B cell (primary cell): ENCODE results near the gene P2RX2. TPM values are rescaled to one million over a fixed set of nuclear protein-coding genes. Genes with fewer than 3 reads are reported as not detected.

Source experiments
- ATAC-seq: fragments of 200-7000 bp; cut with Tn5 transposase; one replicate; pipeline ENCODE4 v1.10.0; 2021; ENCODE audit warnings: low read depth, mild to moderate bottlenecking, moderate number of reproducible peaks, moderate library complexity
- CTCF ChIA-PET: fragments of 350-600 bp; sonication (Branson Sonifier 250); formaldehyde crosslinking; loops from one replicate; lab custom pipeline; 2021; ENCODE audit warnings: antibody characterized with exemption, inconsistent platforms; lab: Charles Lee
- POLR2A ChIA-PET: fragments of 350-600 bp; sonication (Branson Sonifier 250); formaldehyde crosslinking; loops from one replicate; lab custom pipeline; 2021; ENCODE audit warnings: antibody characterized with exemption; lab: Charles Lee
- DNase-seq: peaks from one replicate; pipeline ENCODE4 v3.0.0; 2013
- H2AFZ ChIP-seq: 2 replicates; pipeline ENCODE4 v1.6.1; 2012; ENCODE audit warnings: mild to moderate bottlenecking, low read depth, low read length; ENCODE audit not compliant: insufficient read depth, poor library complexity, severe bottlenecking
- H3K27ac ChIP-seq, 2 donors: 1 replicate in 1 of 2; 2 replicates in 1 of 2; pipeline ENCODE4 v1.5.1; 2012 to 2013; ENCODE audit warnings: low read length in 2 of 2, mild to moderate bottlenecking in 2 of 2, moderate library complexity in 1 of 2
- H3K27me3 ChIP-seq, 4 experiments: fragments of 200-600 bp in 1 of 4; sonication (generic) in 1 of 4; replicated peaks in 1 of 4; 1 replicate in 2 of 4; 2 replicates in 2 of 4; pipeline versions ENCODE4 v1.6.1 to v1.7.0; 2013 to 2016; ENCODE audit warnings: low read length in 3 of 4, mild to moderate bottlenecking in 2 of 4, mixed read lengths in 1 of 4, moderate library complexity in 1 of 4; ENCODE audit not compliant: insufficient read depth in 4 of 4, control insufficient read depth in 3 of 4; ENCODE audit errors: control extremely low read depth in 1 of 4
- H3K36me3 ChIP-seq, 2 experiments: replicated peaks in 1 of 2; 1 replicate in 1 of 2; 2 replicates in 1 of 2; pipeline versions ENCODE4 v1.6.1 to v1.7.1; 2013; ENCODE audit warnings: low read length in 1 of 2; ENCODE audit not compliant: insufficient read depth in 2 of 2, control insufficient read depth in 1 of 2; ENCODE audit errors: control extremely low read depth in 1 of 2, extremely low read depth in 1 of 2
- H3K4me1 ChIP-seq, 2 donors: fragments of 200-600 bp in 1 of 2; sonication (generic) in 1 of 2; 1 replicate in 1 of 2; 2 replicates in 1 of 2; pipeline versions ENCODE4 v1.5.1 to v1.6.1; 2013 to 2017; ENCODE audit warnings: low read length in 2 of 2; ENCODE audit not compliant: control insufficient read depth in 2 of 2, insufficient read depth in 2 of 2
- H3K4me2 ChIP-seq: replicated peaks from 2 replicates; pipeline ENCODE3; 2012; ENCODE audit warnings: mild to moderate bottlenecking, low read depth, low read length; ENCODE audit not compliant: poor library complexity, severe bottlenecking
- H3K4me3 ChIP-seq, 5 experiments: fragments of 200-600 bp in 1 of 5; sonication (generic) in 1 of 5; 1 replicate in 3 of 5; 2 replicates in 2 of 5; pipeline versions ENCODE4 v1.5.1 to v1.7.0; 2011 to 2016; ENCODE audit warnings: low read length in 4 of 5, mild to moderate bottlenecking in 4 of 5, low read depth in 2 of 5, control low read depth in 1 of 5, moderate library complexity in 1 of 5; ENCODE audit not compliant: insufficient read depth in 1 of 5; ENCODE audit errors: control extremely low read depth in 1 of 5, extremely low read depth in 1 of 5
- H3K79me2 ChIP-seq: fragments of 200-600 bp; sonication (generic); one replicate; pipeline ENCODE4 v1.6.0; 2016; ENCODE audit warnings: low read length; ENCODE audit not compliant: control insufficient read depth, insufficient read depth
- H3K9ac ChIP-seq: fragments of 200-600 bp; sonication (generic); 2 replicates; pipeline ENCODE4 v1.6.1; 2017; ENCODE audit warnings: mild to moderate bottlenecking, low read length, moderate library complexity
- H3K9me3 ChIP-seq, 3 donors: one replicate each; pipeline versions ENCODE4 v1.6.1 to v1.7.1; 2013; ENCODE audit warnings: low read length in 2 of 3; ENCODE audit not compliant: control insufficient read depth in 2 of 3, insufficient read depth in 1 of 3; ENCODE audit errors: control extremely low read depth in 1 of 3
- H4K20me1 ChIP-seq: 2 replicates; pipeline ENCODE4 v1.6.0; 2012; ENCODE audit warnings: mild to moderate bottlenecking, low read length; ENCODE audit not compliant: insufficient read depth, control insufficient read depth, poor library complexity, severe bottlenecking
- H3K27ac Mint-ChIP-seq: one replicate; pipeline ENCODE4 v1.8.0; 2021; ENCODE audit warnings: mixed read lengths
- H3K27me3 Mint-ChIP-seq: one replicate; pipeline ENCODE4 v1.8.0; 2021; ENCODE audit warnings: mixed read lengths
- H3K4me1 Mint-ChIP-seq: one replicate; pipeline ENCODE4 v1.8.0; 2021; ENCODE audit warnings: mixed read lengths
- H3K4me3 Mint-ChIP-seq: one replicate; pipeline ENCODE4 v1.8.0; 2021; ENCODE audit warnings: mixed read lengths
- H3K9me3 Mint-ChIP-seq: one replicate; pipeline ENCODE4 v1.8.0; 2022; ENCODE audit warnings: mixed read lengths; ENCODE audit not compliant: insufficient read depth
- EZH2 ChIP-seq: IDR thresholded peaks from 2 replicates; pipeline ENCODE4 v1.6.1; 2012; ENCODE audit warnings: borderline replicate concordance, low read depth, mild to moderate bottlenecking, moderate library complexity, low read length; ENCODE audit not compliant: insufficient read depth, poor library complexity, severe bottlenecking
- WGBS: methylation state at CpG from one replicate; pipeline ENCODE4 v1.1.5; 2013; ENCODE audit warnings: missing lambda C conversion rate; ENCODE audit not compliant: insufficient coverage; 5-methylcytosine and 5-hydroxymethylcytosine counted together
- intact Hi-C: fragments of 100-400 bp; cut with micrococcal nuclease; formaldehyde crosslinking; loops from one replicate; pipeline ENCODE4 v1.10.0; 2022
- polyA plus RNA-seq: library from polyadenylated mRNA; depleted of rRNA; stranded (reverse); fragments of >200 nt; gene quantifications from 2 replicates; pipeline ENCODE4 v1.2.3, GENCODE V29; 2012
- total RNA-seq, 2 donors: library from RNA; stranded (reverse); fragments of 120-200 nt in 1 of 2; gene quantifications; 1 replicate in 1 of 2; 2 replicates in 1 of 2; pipeline versions ENCODE4 v1.2.3 to v1.2.4, GENCODE V29; 2013 to 2022
- TF ChIP-seq, protein P1 (sequence below): fragments of 200-600 bp; IDR thresholded peaks from one replicate; pipeline ENCODE4 v1.8.0; 2022; ENCODE audit warnings: antibody characterized with exemption, mild to moderate bottlenecking

P2RX2 gene
- total and polyA plus RNA-seq, 2 donors (not counting 1 experiment from before 2014, with no cell fraction given), result not detected

DNA sequence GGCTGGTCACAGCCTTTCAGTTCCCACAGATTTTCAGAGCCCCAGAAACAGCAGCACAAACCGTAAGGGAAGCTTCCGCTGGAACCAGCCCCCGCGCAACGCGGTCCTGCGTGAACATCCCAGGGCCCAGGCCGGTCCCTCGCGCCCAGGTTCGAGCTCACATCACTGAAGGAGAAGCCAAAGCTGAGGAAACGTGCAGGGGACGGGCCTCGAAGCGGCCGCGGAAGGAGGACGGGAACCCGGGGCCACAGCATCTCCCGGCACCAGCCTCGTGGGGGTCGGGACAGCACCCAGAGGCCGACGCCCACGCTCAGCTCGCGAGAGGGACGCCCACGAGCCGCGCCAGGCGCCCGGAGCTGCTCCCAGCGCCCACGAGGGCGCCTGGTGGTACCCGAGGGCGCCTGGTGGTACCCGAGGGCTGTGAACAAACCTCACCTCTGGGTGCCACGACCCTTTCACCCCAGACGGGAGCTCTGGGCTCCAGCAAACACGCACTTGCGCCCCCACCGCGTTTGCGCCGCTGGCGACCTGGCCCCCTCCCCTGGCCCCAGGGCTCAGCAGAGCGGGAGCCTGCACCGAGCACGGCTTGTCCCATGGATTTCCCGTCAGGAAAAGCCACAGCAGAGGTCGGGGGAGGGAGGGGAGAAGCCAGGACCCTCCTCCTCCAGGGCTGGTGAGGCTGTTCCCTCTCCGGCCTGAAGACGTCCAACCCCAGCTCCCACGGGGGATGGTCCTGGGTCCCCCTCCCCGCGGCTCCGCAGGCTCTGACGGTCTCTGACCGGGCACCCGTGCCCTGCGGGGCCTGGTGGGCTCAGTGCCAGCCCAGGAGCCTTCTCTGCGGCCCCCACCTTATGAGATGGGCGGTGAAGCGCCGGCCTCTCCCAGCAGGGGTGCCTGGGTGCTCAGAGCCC is 15.1 kb upstream of the P2RX2 start:
- H3K4me3 Mint-ChIP-seq, result no peak overlapping the region
- ATAC-seq, result no peak
- Histone ChIP-seq H3K27ac (no peak overlapping the region), H3K4me2 (no peak overlapping the region), H2AFZ (no peak overlapping the region), H3K4me1 (peaks cover 17 to 20% of the 10 kb centered on the region in 2 donors), H3K4me3 (no peak overlapping the region), H3K79me2 (no peaks in the 10 kb centered on the region), H3K27me3 (peaks cover 0 to 52% (median 15%) of the 10 kb centered on the region in 4 experiments), H3K9ac (no peak overlapping the region), H4K20me1 (no peaks in the 10 kb centered on the region), H3K9me3 (peaks cover 0 to 12% (median 0%) of the 10 kb centered on the region in 3 donors), H3K36me3 (no peaks in the 10 kb centered on the region)
- H3K27ac Mint-ChIP-seq, result no peak overlapping the region
- peaks cover 23% of the 10 kb centered on the region for H3K27me3 Mint-ChIP-seq
- intact Hi-C loops, result no loop called here
- ChIA-PET CTCF (interaction anchor here (3.6 kb wide), 1 partner anchor 11 kb away, joined by 15 read pairs; no protein-coding TSS in a partner anchor), POLR2A (no interaction called here)
- DNase-seq, result no peak
- peaks cover 19% of the 10 kb centered on the region for H3K4me1 Mint-ChIP-seq
- no peaks in the 10 kb centered on the region for H3K9me3 Mint-ChIP-seq
- WGBS, result 43% methylated on average over 66 of the region's 67 CpGs
- TF ChIP-seq EZH2, result no peak
- TF ChIP-seq, protein P1, sequence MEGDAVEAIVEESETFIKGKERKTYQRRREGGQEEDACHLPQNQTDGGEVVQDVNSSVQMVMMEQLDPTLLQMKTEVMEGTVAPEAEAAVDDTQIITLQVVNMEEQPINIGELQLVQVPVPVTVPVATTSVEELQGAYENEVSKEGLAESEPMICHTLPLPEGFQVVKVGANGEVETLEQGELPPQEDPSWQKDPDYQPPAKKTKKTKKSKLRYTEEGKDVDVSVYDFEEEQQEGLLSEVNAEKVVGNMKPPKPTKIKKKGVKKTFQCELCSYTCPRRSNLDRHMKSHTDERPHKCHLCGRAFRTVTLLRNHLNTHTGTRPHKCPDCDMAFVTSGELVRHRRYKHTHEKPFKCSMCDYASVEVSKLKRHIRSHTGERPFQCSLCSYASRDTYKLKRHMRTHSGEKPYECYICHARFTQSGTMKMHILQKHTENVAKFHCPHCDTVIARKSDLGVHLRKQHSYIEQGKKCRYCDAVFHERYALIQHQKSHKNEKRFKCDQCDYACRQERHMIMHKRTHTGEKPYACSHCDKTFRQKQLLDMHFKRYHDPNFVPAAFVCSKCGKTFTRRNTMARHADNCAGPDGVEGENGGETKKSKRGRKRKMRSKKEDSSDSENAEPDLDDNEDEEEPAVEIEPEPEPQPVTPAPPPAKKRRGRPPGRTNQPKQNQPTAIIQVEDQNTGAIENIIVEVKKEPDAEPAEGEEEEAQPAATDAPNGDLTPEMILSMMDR, result no peak

DNA sequence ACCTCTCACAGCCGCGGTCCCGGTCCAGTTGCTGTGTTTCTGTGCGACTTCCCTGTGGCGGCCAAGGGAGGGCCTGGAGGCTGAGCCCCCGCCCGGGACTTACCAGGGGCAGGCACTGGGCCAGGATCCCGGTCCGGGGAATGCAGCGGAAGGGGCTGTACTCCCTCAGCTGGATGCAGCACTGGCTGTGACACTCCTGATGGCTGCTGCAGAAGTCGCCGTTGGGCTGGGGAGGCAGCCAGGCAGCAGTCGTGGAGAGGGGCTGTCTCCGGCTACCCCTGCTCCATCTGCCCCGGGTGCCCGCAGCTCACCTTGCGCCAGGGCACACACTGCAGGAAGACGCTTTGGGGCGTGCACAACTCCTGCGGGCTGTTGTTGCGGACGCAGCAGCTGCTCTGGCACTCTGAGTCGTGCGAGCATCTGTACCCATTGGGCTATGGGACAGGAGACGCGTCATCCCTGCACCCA is 14.4 kb upstream of the P2RX2 start:
- Histone ChIP-seq H3K4me3 (no peak overlapping the region), H3K9me3 (peaks cover 0 to 12% (median 0%) of the 10 kb centered on the region in 3 donors), H3K4me1 (peaks cover 14 to 18% of the 10 kb centered on the region in 2 donors), H3K27me3 (peaks cover 0 to 58% (median 17%) of the 10 kb centered on the region in 4 experiments), H3K36me3 (no peaks in the 10 kb centered on the region), H2AFZ (no peak overlapping the region), H3K27ac (no peak overlapping the region), H3K79me2 (no peaks in the 10 kb centered on the region), H3K4me2 (no peak overlapping the region), H4K20me1 (no peaks in the 10 kb centered on the region), H3K9ac (no peak overlapping the region)
- POLR2A ChIA-PET, result no interaction called here
- Mint-ChIP-seq H3K27me3 (peaks cover 27% of the 10 kb centered on the region), H3K4me1 (peaks cover 15% of the 10 kb centered on the region), H3K27ac (no peak overlapping the region), H3K9me3 (no peaks in the 10 kb centered on the region), H3K4me3 (no peak overlapping the region)
- 33% methylated on average over 20 of the region's 26 CpGs for WGBS
- CTCF ChIA-PET, result interaction anchor here (1.5 to 3.6 kb wide), 2 partner anchors 11 to 12 kb away, joined by 3 to 15 read pairs; no protein-coding TSS in a partner anchor
- DNase-seq, result no peak
- no peak for ATAC-seq
- intact Hi-C loops, result no loop called here
- TF ChIP-seq, protein P1, result no peak
- no peak for TF ChIP-seq EZH2
